Heart right ventricle (tissue), 16 donors: Measurements from ENCODE around the gene GSN. TPM values are rescaled to one million over a fixed set of nuclear protein-coding genes. Genes with fewer than 3 reads are reported as not detected.

Source experiments
- ATAC-seq, 8 donors: fragments of 200-7000 bp; cut with Tn5 transposase; one replicate each; pipeline ENCODE4 v1.9.1; 2020; ENCODE audit warnings: mild to moderate bottlenecking in 8 of 8, moderate library complexity in 8 of 8, moderate number of reproducible peaks in 1 of 8
- DNase-seq, 2 donors: peaks; one replicate each; pipeline ENCODE4 v3.0.0-alpha.2; 2020
- H3K27ac ChIP-seq, 10 donors: fragments of 200-600 bp; sonication (generic) in 2 of 10; one replicate each; pipeline versions ENCODE4 v1.5.0 to v1.8.0; 2020 to 2022; ENCODE audit warnings: mild to moderate bottlenecking in 3 of 10
- H3K27me3 ChIP-seq, 7 donors: fragments of 200-600 bp; one replicate each; pipeline ENCODE4 v1.8.0; 2021 to 2022; ENCODE audit warnings: mild to moderate bottlenecking in 2 of 7
- H3K36me3 ChIP-seq, 9 donors: fragments of 200-600 bp; sonication (generic) in 1 of 9; one replicate each; pipeline versions ENCODE4 v1.5.0 to v1.8.0; 2020 to 2022; ENCODE audit warnings: mild to moderate bottlenecking in 2 of 9
- H3K4me1 ChIP-seq, 9 donors: fragments of 200-600 bp; sonication (generic) in 1 of 9; one replicate each; pipeline versions ENCODE4 v1.5.0 to v1.8.0; 2020 to 2022; ENCODE audit warnings: mild to moderate bottlenecking in 4 of 9
- H3K4me3 ChIP-seq, 10 donors: fragments of 200-600 bp; sonication (generic) in 2 of 10; one replicate each; pipeline versions ENCODE4 v1.5.0 to v1.8.0; 2020 to 2022; ENCODE audit warnings: mild to moderate bottlenecking in 7 of 10, moderate library complexity in 2 of 10
- H3K9me3 ChIP-seq, 11 donors: fragments of 200-600 bp in 10 of 11; sonication (generic) in 2 of 11; one replicate each; pipeline versions ENCODE4 v1.5.0 to v1.8.0; 2013 to 2022; ENCODE audit warnings: mild to moderate bottlenecking in 2 of 11, control low read depth in 1 of 11, moderate library complexity in 1 of 11
- CTCF ChIP-seq, 9 donors: fragments of 200-600 bp; sonication (generic) in 2 of 9; IDR thresholded peaks; one replicate each; pipeline versions ENCODE4 v1.5.0 to v1.8.0; 2021 to 2022; ENCODE audit warnings: antibody characterized with exemption in 9 of 9, mild to moderate bottlenecking in 5 of 9, moderate library complexity in 1 of 9
- WGBS, 2 donors: extraction: QIAGEN DNeasy Blood & Tissue Kit; methylation state at CpG; one replicate each; pipeline ENCODE4 v1.1.7; 2013; ENCODE audit warnings: inconsistent platforms in 1 of 2; 5-methylcytosine and 5-hydroxymethylcytosine counted together
- intact Hi-C, 10 donors: fragments of 100-400 bp; cut with DNase I; formaldehyde crosslinking; loops; one replicate each; pipeline versions ENCODE4 v1.11.1 to v1.14.2; 2022
- polyA plus RNA-seq, 2 donors: library from polyadenylated mRNA; stranded (reverse); fragments of 200-250 nt; gene quantifications; one replicate each; pipeline ENCODE4 v1.2.3, GENCODE V29; 2013
- total RNA-seq, 10 donors: library from RNA; stranded (reverse); fragmentation: NEBNext Ultra II Directional in 3 of 10; extraction: Animal tissue kit (Norgen Biotek cat#: 25700) in 3 of 10; gene quantifications; one replicate each; pipeline versions ENCODE4 v1.2.1 to v1.2.4, GENCODE V29; 2021 to 2023
- donor health status: Arrhythmogenic right ventricular cardiomyopathy.
- donor health status: ischemic (EF 13 %, LVEDD 7.1; RV severe dilation, severe dysfunction).
- donor health status: healthy with polysubstance abuse.
- donor health status: DM: no; HTN: yes; CAD: no.
- donor health status: DM: no; HTN: no; CAD: no.
- donor health status: ischemic (EF 25% LVEDD 6.9; RV normal size, moderate dysfunction).
- donor health status: ischemic (EF 25% LVEDD 5.7; RV mildly dilated, moderate dysfunction).
- donor health status: healthy.
- donor health status: DM: yes; HTN: yes; CAD: no.
- donor health status: Ischemic cardiomyopathy.
- donor health status: ischemic (EF 35%, LVEDD 5.7; RV mildly dilated, moderate dysfunction).
- donor health status: nonischemic (EF 11% LVEDD 7.7; RV severe dilation, severe dysfunction).
- donor health status: DM: yes; HTN: yes; CAD: no.
- donor health status: PGD.
- donor health status: ischemic (EF 29% LVEDD 5.4; RV normal size, mild dysfunction).
- donor health status: nonischemic (EF 23%, LVEDD 6.1; RV moderate dilation, normal function).

GSN gene
- total and polyA plus RNA-seq, 12 donors: 360 to 861 (median 668) TPM

DNA sequence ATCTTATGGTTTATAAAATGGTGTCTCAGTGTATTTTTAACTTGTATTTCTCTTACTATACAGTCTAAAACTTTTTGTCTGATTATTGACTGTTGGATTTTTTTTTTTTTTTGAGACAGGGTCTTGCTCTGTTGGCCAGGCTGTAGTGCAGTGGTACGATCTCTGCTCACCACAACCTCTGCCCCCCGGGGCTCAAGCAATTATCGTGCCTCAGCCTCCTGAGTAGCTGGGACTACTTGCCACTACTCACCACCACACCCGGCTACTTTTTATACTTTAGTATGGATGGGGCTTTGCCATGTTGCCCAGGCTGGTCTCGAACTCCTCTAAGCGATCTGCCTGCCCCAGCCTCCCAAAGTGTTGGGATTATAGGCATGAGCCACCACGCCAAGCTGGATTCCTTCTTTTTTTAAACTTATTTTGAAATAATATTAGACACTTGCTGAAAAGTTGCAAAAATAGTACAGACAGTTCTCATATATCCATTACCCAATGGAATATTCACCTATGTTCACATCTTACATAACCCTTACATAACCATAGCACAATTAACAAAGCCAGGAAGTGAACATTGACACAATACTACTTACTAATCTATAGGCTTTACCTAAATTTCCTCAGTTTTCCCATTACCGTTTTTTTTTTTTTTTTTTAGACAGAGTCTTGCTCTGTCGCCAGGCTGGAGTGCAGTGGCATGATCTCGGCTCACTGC is 54.9 kb downstream of the GSN start:
- H3K27me3 ChIP-seq: no peaks in the 10 kb centered on the region
- intact Hi-C loops: loop anchor here in 3 of 10 donors (5.0 to 10.0 kb wide), 3 partner anchors 52 to 111 kb away; partner anchors contain the start of gene STOM (in 1 of the 3)
- no peaks in the 10 kb centered on the region for H3K9me3 ChIP-seq
- ATAC-seq: no peak
- H3K36me3 ChIP-seq: peaks cover 0 to 100% (median 85%) of the 10 kb centered on the region in 9 donors
- TF ChIP-seq CTCF (IDR thresholded peaks at IDR 0.05): no peak
- no peak for DNase-seq
- 86 to 91% methylated on average over 10 of the region's 10 CpGs for WGBS, 2 donors
- peaks cover 31 to 97% (median 68%) of the 10 kb centered on the region in 9 donors for H3K4me1 ChIP-seq
- H3K4me3 ChIP-seq: no peak overlapping the region
- H3K27ac ChIP-seq: peak overlapping the region in 8 of 10 donors; percentile 34 to 98 (median 91)

GRCh38 chr9:121323449-121324151 is 55.6 kb downstream of the GSN start:
- no peaks in the 10 kb centered on the region for H3K9me3 ChIP-seq
- H3K36me3 ChIP-seq: peaks cover 0 to 100% (median 85%) of the 10 kb centered on the region in 9 donors
- H3K27ac ChIP-seq: peak overlapping the region in 9 of 10 donors; percentile 9 to 98 (median 94)
- H3K4me1 ChIP-seq: peaks cover 31 to 97% (median 68%) of the 10 kb centered on the region in 9 donors
- intact Hi-C loops: loop anchor here in 4 of 10 donors (2.0 to 10.0 kb wide), 4 partner anchors 37 to 111 kb away; partner anchors contain the start of gene STOM (in 1 of the 4)
- WGBS, 2 donors: 88 to 92% methylated on average over 10 of the region's 10 CpGs
- no peak for DNase-seq
- TF ChIP-seq CTCF (IDR thresholded peaks at IDR 0.05): no peak
- no peak overlapping the region for H3K4me3 ChIP-seq
- no peaks in the 10 kb centered on the region for H3K27me3 ChIP-seq
- ATAC-seq: no peak

- Histone ChIP-seq H3K4me3 (no peak overlapping the region), H3K36me3 (peaks cover 0 to 100% (median 85%) of the 10 kb centered on the region in 9 donors), H3K9me3 (no peaks in the 10 kb centered on the region), H3K27ac (peak overlapping the region; percentile 9 to 98 (median 92)), H3K4me1 (peaks cover 28 to 97% (median 68%) of the 10 kb centered on the region in 9 donors), H3K27me3 (no peaks in the 10 kb centered on the region)
- WGBS, 2 donors: 89 to 94% methylated on average over 5 of the region's 5 CpGs
- intact Hi-C loops: loop anchor here in 4 of 10 donors (2.0 to 10.0 kb wide), 4 partner anchors 38 to 112 kb away; partner anchors contain the start of gene STOM (in 1 of the 4)
- TF ChIP-seq CTCF (IDR thresholded peaks at IDR 0.05): no peak
- no peak for DNase-seq
- no peak for ATAC-seq
Measured at GRCh38 chr9:121324316-121324715, 56.4 kb downstream of the GSN start.

- Histone ChIP-seq H3K4me1 (peaks cover 28 to 97% (median 66%) of the 10 kb centered on the region in 9 donors), H3K27ac (peak overlapping the region; percentile 85 to 98 (median 92)), H3K36me3 (peaks cover 0 to 100% (median 85%) of the 10 kb centered on the region in 9 donors), H3K9me3 (no peaks in the 10 kb centered on the region), H3K27me3 (no peaks in the 10 kb centered on the region), H3K4me3 (no peak overlapping the region)
- no peak for DNase-seq
- 81 to 82% methylated on average over 2 of the region's 2 CpGs for WGBS, 2 donors
- no peak for TF ChIP-seq CTCF (IDR thresholded peaks at IDR 0.05)
- intact Hi-C loops: loop anchor here in 5 of 10 donors (2.0 to 10.0 kb wide), 5 partner anchors 37 to 112 kb away; partner anchors contain the start of gene STOM (in 1 of the 5)
- ATAC-seq: no peak
Measured at GRCh38 chr9:121324755-121325154, 56.8 kb downstream of the GSN start.
